ENCODE data around the gene MCM3AP.
"Not testable (repeated sequence)": the region's sequence is repeated elsewhere in the genome, so short reads cannot be mapped to it uniquely, and the experiment has no call there.

Gene MCM3AP

DNA sequence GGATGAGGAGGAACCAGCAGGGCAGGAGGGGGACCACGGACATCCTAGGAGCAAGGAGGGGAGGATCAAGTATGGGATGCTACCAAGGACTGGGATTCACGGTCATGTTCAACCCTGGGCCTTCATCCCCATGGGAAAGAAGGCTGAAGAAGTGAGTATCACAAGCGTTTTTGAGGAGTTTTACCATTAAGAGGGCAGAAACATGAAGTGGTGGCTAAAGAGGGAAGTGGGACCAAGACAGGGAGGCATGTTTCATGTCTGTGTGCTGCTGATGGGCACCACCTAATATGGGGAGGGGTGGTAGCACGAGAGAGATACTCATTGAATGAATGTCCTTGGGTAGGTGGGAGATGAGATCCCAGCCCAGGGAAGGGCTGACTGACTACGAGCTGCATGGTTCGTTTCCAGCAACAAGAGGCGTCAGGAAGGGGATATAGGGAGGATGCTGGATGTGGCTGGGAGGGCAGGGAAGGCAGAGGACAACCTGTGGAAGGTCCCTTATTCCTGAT, 45.5 kb downstream of the MCM3AP start:
- no peak for DNase-seq

DNA sequence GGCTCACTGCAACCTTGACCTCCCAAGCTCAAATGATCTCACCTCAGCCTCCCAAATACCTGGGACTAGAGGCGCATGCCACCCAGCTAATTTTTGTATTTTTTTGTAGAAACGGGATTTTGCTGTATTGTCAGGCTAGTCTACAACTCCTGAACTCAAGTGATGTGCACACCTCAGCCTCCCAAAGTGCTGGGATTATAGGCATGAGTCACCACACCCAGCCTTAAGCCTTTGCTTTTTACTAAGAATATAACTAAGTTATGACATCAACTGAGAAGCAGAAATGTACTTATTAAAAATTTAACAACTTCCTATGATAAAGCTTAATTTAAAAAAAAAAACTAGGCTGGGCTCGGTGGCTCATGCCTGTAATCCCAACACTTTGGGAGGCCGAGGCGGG, 47.9 kb downstream of the MCM3AP start:
- no peak for DNase-seq

DNA sequence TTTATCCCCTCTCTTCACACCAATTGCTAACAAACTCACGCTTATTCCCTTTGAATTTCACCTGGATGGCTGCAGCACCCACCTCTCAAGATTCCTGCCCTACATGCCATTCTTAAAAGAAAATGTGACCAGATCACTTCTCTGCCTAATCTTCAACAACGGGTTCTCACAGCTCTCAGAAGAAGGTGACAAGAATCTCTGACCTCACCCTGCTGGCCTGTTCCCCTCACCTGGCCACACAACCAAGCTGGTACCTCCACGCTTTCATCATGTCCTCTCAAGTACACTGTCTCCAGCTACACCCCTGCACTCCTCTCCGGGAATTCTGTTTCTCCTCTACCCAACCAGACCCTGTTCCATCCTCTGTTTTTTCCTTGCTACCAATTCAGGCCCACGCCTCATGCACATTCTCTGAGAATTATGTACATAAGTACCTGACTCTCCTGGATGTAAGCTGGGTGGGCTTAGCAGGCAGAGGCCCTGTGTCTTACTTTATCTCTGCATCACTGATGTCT, 50.9 kb downstream of the MCM3AP start:
- DNase-seq = no peak

DNA sequence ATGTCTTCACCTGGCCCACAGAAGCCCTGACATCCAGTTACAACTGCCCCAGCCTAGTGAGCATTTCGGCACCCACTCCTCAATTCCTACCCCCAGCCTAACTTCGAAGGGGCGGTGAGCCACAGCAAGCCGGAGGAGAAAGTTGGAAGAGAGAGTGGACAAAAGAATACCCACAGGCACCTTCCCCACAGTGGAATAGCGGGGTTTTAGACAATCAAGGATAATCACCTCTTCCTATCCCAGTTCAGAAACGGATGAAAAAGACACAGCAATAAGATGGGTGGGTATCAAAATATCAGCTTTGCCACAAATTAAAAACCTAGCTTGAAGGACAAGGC, 55.5 kb downstream of the MCM3AP start:
- DNase-seq = no peak

DNA sequence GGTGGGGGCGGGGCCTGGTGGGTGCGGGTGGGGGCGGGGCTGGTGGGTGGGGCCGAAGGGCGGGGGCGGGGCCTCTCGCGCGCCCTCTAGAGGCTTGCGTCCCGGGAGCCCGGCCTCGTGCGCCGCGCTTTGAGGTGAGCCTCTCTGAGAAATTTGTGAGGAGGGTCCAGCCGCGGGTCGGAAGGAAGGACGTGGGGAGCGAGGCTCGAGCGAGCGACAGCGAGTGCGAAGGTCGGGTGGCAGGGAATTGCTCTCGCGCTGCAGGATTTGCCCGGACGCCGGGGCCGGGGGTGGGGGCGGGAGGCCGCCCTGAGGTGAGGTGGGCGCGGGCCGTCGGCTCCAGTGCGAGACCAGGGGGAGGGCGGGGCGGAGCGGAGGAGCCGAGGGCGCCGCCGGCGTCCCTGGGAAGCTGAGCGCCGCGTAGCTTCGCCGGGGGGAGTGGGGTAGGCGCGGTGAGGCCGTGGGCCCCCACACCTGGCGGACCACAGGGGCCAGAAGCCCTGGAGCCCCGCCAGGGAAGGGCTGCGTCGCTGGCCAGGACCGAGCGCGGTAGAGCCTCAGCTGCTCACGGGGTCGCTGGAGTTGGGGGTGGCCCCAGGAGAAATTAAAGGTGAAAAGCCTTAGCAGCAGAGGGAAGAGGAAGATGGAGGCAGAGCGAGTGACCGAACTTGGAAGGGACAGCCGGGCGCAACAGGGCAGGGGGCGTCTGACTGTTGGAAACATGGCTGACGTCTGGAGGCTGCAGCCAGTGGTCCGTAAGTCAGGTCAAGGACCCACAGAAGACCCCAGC, 56.1 kb downstream of the MCM3AP start:
- peak; percentile 69 to 94 (median 92) for DNase-seq

DNA sequence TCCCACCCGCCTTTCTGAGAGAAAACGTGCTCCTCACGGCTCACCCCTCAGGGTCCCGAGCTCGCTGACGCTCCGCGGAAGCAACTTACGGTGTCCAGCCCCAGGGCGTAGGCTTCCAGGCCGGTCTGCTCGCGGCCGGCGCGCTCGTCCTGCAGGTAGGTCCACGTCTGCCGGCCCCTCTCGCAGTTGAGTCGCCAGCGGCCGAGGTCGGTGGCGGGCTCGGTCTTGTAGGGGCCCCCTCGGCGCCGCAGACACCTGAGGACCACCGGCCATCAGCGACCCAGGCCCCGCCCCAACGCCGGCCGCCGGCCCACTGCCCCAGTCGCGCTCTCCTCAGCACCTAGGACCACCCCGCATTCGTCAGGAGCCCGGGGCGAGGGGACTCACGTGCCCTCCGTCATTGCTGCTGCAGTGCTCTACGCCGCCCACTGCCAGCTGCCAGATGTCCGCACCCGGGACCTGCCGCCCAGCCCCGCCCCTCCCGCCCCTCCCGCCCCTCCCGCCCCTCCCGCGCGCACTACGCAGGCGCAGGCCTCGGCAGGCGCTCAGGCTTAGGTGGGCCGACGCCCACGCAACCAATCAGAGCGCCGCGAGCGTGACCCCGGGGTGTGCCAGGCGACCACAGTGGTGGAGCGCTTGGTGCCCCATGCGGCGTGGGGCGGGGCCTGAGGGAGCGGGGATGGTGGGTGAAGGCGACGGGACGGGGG, 56.9 kb downstream of the MCM3AP start, which contains the start of gene LSS:
Gene LSS (minus strand): TSS at position 430 of the 707 bp plus-strand sequence. CDS start 29 bp downstream, at position 401.
- DNase-seq = peak; percentile 98 to 99 (median 98)

DNA sequence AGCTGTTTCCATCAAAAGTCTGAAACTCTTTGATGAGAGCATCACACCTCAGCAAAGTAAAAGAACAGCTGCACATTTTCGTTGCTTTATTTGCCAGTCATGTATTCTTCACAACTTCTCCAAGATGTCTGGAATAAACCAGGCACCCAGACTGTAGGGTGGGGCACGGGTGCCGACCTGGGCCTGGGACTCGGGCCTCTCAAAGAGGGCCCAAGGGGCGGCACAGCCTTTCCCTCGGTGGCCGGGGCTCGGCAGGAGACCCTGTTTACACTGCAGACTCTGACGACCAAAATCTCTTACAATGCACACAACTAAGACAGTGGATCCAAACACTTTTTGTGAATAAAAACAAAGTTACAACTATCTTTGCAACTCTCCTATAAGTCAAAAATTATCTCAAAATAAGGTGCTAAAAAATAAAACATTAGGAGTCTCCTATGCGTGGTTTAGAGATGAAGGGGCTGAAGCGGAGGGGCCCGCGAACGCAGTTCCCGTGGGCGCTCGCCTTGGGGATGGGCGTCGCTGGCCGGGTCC, 57.5 kb downstream of the MCM3AP start:
- peak in 2 of 3 experiments; percentile 33 to 59 for DNase-seq

DNA sequence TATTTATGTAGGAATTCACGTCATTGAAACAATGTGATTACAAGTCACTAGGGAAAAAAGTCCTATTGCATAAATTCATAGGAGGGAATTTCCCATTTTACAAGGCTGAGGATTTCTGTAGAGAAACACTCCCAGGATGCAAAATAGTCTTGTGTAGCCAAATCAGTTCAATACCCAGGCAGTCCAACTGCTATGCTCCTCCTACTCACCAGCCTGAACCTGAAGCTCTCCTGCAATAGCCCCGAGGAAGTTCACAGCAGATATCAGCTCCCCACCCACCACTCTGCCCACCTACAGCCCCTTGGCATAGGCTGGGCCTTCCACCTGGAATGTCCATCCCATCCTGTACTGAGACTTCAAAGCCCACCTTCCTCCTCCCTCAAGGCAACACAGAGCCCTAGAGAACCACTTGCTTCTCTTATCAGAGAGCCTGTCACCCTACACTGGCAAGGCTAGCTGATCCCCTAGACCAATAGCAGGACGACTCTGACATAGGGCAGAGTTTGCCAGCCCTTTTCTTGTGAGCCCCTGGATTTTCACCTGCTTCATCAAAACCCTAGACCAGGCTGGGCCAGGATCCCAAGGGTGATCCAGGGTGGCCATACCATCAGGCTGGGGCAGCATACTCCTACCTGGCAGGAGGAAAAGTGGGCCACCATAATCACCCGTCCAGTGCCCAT, 58.4 kb downstream of the MCM3AP start:
- no peak for DNase-seq

DNA sequence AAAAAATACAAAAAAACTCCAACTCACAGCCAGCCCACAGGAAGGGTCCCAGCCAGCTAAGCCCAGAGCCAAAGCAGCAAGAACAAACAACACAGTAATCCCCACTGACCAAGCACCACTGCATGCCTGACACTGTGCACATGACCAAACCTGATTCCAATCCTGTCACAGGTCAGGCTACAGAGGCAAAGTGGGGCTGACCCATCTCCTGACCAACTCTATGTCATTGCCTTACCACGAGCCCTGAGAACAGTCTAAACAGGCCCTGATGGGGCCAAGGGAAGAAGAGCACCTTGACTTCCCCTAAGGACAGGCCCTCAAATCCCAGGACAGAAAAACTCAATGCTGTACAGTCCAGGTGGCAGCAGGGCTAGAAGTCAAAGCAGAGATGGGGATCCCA, 59.3 kb downstream of the MCM3AP start:
- no peak for DNase-seq

DNA sequence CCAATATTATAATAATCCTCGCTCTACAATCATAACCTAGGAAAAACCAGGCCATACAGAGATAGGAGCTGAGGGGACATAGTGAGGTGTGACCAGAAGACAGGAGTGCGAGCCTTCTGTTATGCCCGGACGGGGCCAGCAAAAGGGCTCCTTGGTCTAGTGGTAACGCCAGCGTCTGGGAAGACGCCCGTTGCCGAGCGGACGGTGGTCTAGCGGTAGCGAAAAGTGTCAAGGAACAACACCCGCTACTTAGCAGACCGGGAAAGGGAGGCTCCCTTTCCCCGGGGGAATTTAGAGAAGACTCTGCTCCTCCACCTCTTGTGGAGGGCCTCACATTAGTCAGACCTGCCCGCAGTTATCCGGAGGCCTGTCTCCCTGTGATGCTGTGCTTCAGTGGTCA, 61.8 kb downstream of the MCM3AP start:
- not testable (repeated sequence) for DNase-seq

DNA sequence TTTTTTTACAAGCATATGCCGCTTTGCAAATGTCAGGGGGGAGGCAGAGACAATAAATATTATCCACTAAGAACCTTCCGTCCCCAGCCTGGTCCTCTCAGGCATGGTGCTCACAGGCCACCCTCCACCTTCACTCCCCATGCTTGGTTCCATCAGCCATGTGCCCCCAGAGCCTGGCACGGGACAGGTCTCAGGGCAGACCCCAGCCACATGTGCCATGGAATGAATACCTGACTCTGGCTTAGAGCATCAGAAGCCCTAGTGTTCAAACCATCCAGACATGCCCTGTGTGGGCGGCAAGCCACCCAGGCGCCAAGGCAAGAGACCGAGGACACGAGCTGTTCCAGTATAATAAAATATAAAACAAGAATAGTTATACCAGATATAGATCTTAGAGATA, 62.2 kb downstream of the MCM3AP start:
- no peak for DNase-seq

DNA sequence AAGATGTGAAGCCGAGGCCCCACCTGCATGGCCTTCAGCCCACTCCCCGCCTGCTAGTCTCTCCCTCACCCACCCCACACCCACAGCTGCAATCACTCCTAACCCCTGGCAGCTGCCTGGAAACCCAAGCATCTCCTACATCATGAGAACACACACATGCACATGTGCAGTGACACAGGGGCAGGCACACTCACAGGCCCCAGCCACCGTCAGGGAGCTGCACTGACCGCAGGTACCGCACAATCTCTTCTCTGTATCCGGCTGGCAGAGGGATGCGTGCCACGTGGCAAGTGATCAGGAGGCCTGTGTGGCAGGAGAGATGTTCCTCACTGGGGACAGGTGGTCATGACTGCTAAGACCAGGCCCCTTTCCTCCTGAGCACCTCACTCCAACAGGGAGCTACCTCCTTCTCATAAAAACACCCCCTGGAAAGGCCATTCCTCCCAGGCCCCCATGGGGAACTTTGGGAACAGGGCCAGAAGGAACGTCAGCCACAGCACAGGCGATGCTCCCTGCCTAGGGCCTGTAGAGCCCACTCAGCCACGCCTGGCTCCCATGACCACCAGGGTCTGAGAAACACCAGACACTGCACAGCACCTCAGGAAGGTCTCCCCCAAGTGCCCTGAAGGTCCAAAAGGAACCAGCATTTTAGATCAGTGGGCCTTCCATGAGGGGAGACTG, 62.8 kb downstream of the MCM3AP start:
- DNase-seq = no peak

DNA sequence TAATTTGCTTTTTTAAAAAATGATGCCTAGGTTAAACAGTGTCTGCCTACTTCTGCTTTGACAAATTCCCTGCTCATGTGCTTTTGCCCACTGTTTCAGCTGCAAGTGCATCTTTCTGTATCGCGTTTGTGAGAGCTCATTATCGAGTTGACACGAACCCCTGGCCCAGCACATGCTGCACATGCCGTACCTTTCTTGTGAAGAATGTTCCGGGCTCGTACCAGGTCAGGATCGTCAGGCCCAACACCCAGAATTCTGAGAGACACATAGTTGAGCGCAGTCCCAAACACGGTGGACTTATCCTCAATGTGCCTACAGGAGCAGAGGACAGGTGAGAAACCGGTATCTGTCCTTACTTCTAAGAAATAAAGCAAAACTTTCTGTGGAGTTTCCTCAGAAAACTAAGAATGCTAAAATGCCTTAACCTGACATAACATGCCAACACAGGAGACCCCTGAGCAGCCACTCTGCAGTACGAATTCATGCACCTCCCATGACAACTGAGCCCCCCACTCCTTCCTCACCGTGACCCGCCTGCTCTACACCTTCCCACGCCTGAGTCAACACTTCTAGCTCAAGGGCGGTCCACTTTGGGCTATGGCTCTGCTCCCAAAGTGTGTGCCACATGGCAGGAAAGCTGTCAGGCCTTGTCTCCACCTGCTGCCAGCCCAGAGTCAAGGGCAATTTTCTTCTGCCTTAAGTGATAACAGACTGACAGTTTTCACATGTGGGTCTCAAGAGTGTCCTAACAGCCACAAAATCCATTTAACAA, 63.6 kb downstream of the MCM3AP start:
- no peak for DNase-seq

DNA sequence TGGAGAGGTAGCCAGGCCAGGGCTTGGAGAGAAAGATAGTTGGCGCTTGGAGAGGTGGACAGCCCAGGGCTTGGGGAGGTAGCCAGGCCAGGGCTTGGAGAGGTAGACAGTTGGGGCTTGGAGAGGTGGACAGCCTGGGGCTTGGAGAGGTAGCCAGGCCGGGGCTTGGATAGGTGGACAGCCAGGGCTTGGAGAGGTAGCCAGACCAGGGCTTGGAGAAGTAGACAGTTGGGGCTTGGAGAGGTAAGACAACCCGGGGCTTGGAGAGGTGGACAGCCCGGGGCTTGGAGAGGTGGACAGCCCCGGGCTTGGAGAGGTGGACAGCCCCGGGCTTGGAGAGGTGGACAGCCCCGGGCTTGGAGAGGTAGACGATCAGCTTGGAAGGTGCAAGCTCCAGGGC, 64.6 kb downstream of the MCM3AP start:
- DNase-seq = no peak

DNA sequence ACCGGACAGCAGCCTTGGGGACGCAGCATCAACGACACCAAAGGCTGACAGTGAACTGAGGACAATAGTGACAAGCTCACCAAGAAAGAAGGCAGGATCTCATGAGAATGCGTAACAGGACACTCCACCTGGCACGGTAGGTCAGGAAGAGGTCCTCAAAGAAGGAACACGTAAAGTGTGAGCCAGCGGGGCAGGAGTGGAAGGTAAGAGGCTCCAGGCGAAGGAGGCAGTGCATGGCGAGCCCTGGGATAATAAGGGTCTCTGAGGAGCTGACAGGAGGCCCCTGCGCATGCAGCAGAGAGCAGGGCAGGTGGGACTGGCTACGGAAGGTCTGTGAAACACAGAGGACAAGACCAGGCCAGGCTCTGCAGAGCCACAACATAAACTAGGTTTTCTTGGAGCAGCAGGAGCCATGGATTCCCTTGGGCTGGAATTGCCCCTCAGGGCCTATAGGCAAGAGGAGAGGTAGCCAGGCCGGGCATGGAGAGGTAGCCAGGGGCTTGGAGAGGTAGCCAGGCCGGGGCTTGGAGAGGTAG, 65.1 kb downstream of the MCM3AP start:
- no peak for DNase-seq

DNA sequence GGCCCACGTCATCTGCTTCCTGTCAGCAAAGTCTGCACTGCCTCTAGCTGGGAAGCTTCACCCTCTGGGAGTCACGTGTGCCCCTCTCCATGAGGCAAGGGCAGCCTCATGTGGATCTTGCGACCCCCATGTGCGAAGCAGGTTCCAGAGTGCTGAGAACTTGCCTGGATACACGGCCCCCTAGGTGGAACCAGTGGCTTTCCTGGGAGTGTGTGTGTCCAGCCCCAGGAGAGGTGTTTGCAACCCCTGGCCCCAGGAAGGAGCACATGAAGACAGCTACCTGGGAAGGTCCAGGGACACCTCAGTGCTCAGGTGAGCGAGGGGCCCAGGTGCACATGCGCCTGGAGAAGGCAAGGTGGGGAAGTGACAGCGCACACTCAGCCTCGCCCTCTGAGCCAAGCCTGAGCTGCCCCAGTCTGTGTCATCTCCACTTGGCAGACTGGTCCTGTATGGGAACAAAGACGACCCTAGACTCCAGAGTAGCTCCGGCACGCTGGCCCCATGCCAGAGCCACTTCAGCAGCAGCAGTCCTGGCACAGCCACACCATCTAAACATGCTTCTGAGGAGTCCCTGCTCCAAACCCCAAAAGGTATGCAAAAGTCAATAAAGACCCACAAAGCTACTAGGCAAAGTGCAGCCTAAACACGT, 65.7 kb downstream of the MCM3AP start:
- peak in 1 of 3 experiments; percentile 45 for DNase-seq

DNA sequence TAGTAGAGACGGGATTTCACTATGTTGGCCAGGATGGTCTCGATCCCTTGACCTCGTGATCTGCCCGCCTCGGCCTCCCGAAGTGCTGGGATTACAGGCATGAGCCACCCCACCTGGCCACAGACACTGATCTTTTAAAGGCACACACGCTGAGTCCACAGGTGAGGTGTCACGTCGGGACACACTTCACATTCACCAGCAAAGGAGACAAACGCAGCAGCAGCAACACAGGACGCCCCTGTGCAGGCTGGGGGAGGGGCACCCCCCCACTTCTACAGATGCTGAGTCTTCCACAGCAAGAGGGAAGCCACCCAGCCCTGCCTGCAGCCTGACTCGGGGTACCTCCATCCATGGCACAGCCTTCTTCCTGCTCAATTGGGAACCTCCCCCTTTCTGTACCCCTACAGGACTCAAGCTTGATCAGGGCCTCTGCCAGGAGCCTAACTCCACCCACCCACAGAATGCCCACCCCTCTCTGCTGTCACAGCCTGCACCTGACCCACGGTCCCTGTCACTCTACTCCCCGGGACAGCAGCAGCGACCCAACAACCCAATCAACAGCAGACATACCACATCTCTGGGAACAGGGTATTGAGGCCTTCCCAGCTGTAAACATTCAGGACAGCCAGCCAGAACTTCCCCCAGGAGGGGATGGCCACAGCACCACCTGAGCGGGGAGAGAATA, 66.4 kb downstream of the MCM3AP start:
- DNase-seq = no peak

DNA sequence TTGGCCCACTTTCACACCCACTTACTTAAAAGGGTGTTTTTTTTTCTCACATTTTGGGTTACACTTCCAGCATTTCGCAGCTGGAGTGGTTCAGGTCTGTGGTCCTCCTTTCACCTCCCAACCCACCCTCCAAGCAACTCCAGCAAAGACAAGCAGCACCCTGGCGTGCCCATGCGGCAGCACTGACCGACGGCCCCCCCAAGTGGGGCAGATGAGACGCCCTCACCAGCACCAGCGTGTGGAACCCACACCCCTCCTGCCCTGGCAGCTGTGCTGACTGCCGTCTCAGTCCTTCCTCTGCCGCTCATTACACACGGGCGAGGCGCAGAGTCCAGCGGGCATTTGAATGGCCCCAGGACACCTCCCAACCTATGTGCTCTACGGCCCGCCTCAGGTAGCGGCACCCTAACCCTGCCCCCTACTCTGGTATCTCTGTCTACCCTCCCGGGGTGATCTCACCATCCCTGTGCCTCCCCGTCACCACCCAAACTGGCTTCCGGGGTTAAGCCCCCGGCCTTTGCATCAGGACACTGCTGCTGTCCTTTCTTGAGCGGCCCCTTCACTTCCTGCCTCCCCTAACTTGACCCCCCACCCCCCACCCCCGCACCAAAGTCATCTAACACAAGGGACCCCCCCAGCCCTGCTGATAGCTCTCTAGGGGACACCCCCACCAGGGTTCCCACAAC, 67.8 kb downstream of the MCM3AP start:
- no peak for DNase-seq

DNA sequence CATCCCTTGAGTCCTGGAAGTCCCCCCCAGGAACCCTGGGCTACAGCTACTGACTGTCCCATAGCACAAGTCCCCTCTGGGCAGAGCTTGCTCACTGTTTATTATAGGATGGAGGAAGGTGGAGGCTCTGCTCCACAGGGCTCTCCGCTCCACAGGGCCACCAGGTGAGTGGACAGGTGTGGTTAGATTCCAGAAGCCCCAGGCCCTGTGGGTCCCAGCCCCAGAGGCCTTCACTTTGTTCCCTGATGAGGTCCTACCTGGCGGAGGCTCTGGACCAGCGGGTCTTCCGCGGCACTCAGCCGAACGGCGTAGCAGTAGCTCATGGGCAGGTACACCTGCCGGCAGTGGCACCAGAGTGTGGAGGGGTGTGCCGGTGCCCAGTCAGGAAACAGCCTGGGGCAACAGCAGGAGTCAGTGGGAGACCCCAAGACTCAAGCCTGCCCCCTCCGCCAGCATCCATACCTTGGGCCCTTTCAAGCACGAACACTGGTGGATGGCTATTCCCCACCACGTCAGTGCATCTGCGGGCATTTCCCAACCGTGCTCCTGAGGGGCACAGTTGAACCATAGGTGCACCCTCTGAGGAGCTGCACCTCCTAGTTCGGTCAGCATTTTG, 69.2 kb downstream of the MCM3AP start:
- DNase-seq = no peak

Data from NCI-H1417 (cell line).